ENCODE results near the gene PAK1.

PAK1 gene

GRCh38 chr11:77455740-77456139 lies 18.2 kb downstream of the PAK1 start:
- DNase-seq (ENCODE audit: low read depth in 1 of 2, low spot score in 1 of 2), result no peak
- no peaks in the 10 kb centered on the region for H3K27me3 ChIP-seq (ENCODE audit: insufficient read depth, poor library complexity, severe bottlenecking)
- no peak overlapping the region for H3K27ac ChIP-seq (replicated peaks)
- TF ChIP-seq REST (IDR thresholded peaks at IDR 0.05; ENCODE audit: insufficient replicate concordance, low read depth) (no peak), GABPA (IDR thresholded peaks at IDR 0.05; ENCODE audit: low read depth) (no peak), CTCF (IDR thresholded peaks at IDR 0.05; ENCODE audit: insufficient read depth, low read length) (no peak), POLR2AphosphoS5 (IDR thresholded peaks at IDR 0.05; ENCODE audit: low read depth) (no peak), SPI1 (IDR thresholded peaks at IDR 0.05; ENCODE audit: borderline replicate concordance, low read depth) (no peak)
- no peak overlapping the region for H3K4me3 ChIP-seq (replicated peaks; ENCODE audit: insufficient read depth, low read length)

- H3K27me3 ChIP-seq (ENCODE audit: insufficient read depth, poor library complexity, severe bottlenecking), result no peaks in the 10 kb centered on the region
- H3K27ac ChIP-seq (replicated peaks), result no peak overlapping the region
- TF ChIP-seq GABPA (IDR thresholded peaks at IDR 0.05; ENCODE audit: low read depth) (no peak), CTCF (IDR thresholded peaks at IDR 0.05; ENCODE audit: insufficient read depth, low read length) (no peak), REST (IDR thresholded peaks at IDR 0.05; ENCODE audit: insufficient replicate concordance, low read depth) (no peak)
- no peak for DNase-seq (ENCODE audit: low read depth in 1 of 2, low spot score in 1 of 2)
- no peak overlapping the region for H3K4me3 ChIP-seq (replicated peaks; ENCODE audit: insufficient read depth, low read length)
Measured at GRCh38 chr11:77454867-77455655, 18.8 kb downstream of the PAK1 start.

- Histone ChIP-seq H3K4me3 (replicated peaks; ENCODE audit: insufficient read depth, low read length) (no peak overlapping the region), H3K27ac (replicated peaks) (peak overlapping the region; percentile 73), H3K27me3 (ENCODE audit: insufficient read depth, poor library complexity, severe bottlenecking) (no peaks in the 10 kb centered on the region)
- DNase-seq (ENCODE audit: low read depth in 1 of 2, low spot score in 1 of 2), result peak in 1 of 2 experiments; percentile 36
- TF ChIP-seq GABPA (IDR thresholded peaks at IDR 0.05; ENCODE audit: low read depth), result no peak
- no peak for TF ChIP-seq CTCF (IDR thresholded peaks at IDR 0.05; ENCODE audit: insufficient read depth, low read length)
- no peak for TF ChIP-seq SPI1 (IDR thresholded peaks at IDR 0.05; ENCODE audit: borderline replicate concordance, low read depth)
- TF ChIP-seq REST (IDR thresholded peaks at IDR 0.05; ENCODE audit: insufficient replicate concordance, low read depth), result no peak
- TF ChIP-seq POLR2AphosphoS5 (IDR thresholded peaks at IDR 0.05; ENCODE audit: low read depth), result no peak
Measured at GRCh38 chr11:77450227-77450626, 23.7 kb downstream of the PAK1 start.
